NCI-H82 treated with DMSO at 0.1 percent for 48 hours (cell line): ENCODE results near the gene MAP4K3.

ENCODE experiments used
- DNase-seq: peaks from one replicate; lab custom pipeline; 2025; ENCODE audit not compliant: unreplicated experiment; lab: John Stamatoyannopoulos, UW

The MAP4K3 gene

GRCh38 chr2:39445934-39446333 is 8.8 kb upstream of the MAP4K3 start:
- DNase-seq: no peak

GRCh38 chr2:39443009-39443408 is 5.9 kb upstream of the MAP4K3 start:
- no peak for DNase-seq

GRCh38 chr2:39437522-39438296 is 624 bp upstream of the MAP4K3 start:
- peak; percentile 82 for DNase-seq

- DNase-seq: no peak
These were observed 1.1 kb downstream of the MAP4K3 start for GRCh38 chr2:39435741-39436591.

- DNase-seq: peak; percentile 73
These were observed 1.9 kb downstream of the MAP4K3 start for GRCh38 chr2:39435234-39435633.

- no peak for DNase-seq
These were observed 2.7 kb downstream of the MAP4K3 start for GRCh38 chr2:39434233-39434897.

- DNase-seq: no peak
These were observed 3.4 kb downstream of the MAP4K3 start for GRCh38 chr2:39433586-39434195.

- no peak for DNase-seq
These were observed 4.4 kb downstream of the MAP4K3 start for GRCh38 chr2:39432701-39433100.

GRCh38 chr2:39431592-39432316 is 5.3 kb downstream of the MAP4K3 start:
- DNase-seq: no peak

- DNase-seq: no peak
These were observed 7.3 kb downstream of the MAP4K3 start for GRCh38 chr2:39429746-39430145.

- DNase-seq: no peak
These were observed 12.1 kb downstream of the MAP4K3 start for GRCh38 chr2:39424951-39425350.

GRCh38 chr2:39422700-39423099 is 14.4 kb downstream of the MAP4K3 start:
- no peak for DNase-seq

GRCh38 chr2:39421354-39421753 is 15.7 kb downstream of the MAP4K3 start:
- no peak for DNase-seq

- no peak for DNase-seq
These were observed 17.5 kb downstream of the MAP4K3 start for GRCh38 chr2:39419282-39420223.

- DNase-seq: no peak
These were observed 18.6 kb downstream of the MAP4K3 start for GRCh38 chr2:39418491-39418890.

GRCh38 chr2:39416140-39416539 is 20.9 kb downstream of the MAP4K3 start:
- no peak for DNase-seq

GRCh38 chr2:39413063-39413737 is 23.9 kb downstream of the MAP4K3 start:
- DNase-seq: no peak

- DNase-seq: no peak
These were observed 25.7 kb downstream of the MAP4K3 start for GRCh38 chr2:39411181-39411944.
